ENCODE measurements around the gene HSBP1L1. TPM values are rescaled to one million over a fixed set of nuclear protein-coding genes. Genes with fewer than 3 reads are reported as not detected.

HSBP1L1 gene
- total and polyA plus RNA-seq, 2 experiments from 2014 or later = 1.8 to 3.7 TPM

- H3K9me3 Mint-ChIP-seq = peaks cover 9% of the 10 kb centered on the region
- Histone ChIP-seq H3K4me3 (no peak overlapping the region), H3K79me2 (replicated peaks; ENCODE audit: insufficient read depth) (no peaks in the 10 kb centered on the region), H3K4me2 (no peak overlapping the region), H3K4me1 (ENCODE audit: insufficient read depth) (no peaks in the 10 kb centered on the region), H2AFZ (no peak overlapping the region), H3F3A (replicated peaks; ENCODE audit: low read depth) (no peaks in the 10 kb centered on the region), H3K27me3 (ENCODE audit: insufficient read depth) (no peaks in the 10 kb centered on the region), H4K20me1 (replicated peaks; ENCODE audit: insufficient read depth) (no peaks in the 10 kb centered on the region), H3K9me2 (ENCODE audit: insufficient read depth) (no peaks in the 10 kb centered on the region), H3K27ac (ENCODE audit: low read depth) (no peak overlapping the region), H3K36me3 (ENCODE audit: insufficient read depth) (no peaks in the 10 kb centered on the region)
- no peak overlapping the region for H3K4me3 Mint-ChIP-seq
- H3K27ac Mint-ChIP-seq = no peak overlapping the region
- peaks cover 10% of the 10 kb centered on the region for H3K4me1 Mint-ChIP-seq
- DNase-seq (ENCODE audit: low spot score) = no peak
- no peak for TF ChIP-seq NANOG (IDR thresholded peaks at IDR 0.05; ENCODE audit: borderline replicate concordance)
- TF ChIP-seq POLR2AphosphoS5 (IDR thresholded peaks at IDR 0.05; ENCODE audit: low read depth) = no peak
- no peak for TF ChIP-seq EZH2 (IDR thresholded peaks at IDR 0.05; ENCODE audit: low read depth, unreplicated experiment)
- no peak for TF ChIP-seq ETS1 (IDR thresholded peaks at IDR 0.05)
- TF ChIP-seq ZNF114 (CRISPR knock-in tag; IDR thresholded peaks at IDR 0.05) = no peak
- TF ChIP-seq ZNF331 (CRISPR knock-in tag; IDR thresholded peaks at IDR 0.05; ENCODE audit: low read depth) = no peak
- TF ChIP-seq CREB1 (CRISPR knock-in tag; IDR thresholded peaks at IDR 0.05; ENCODE audit: low read depth) = no peak
- no peak for TF ChIP-seq ZNF462 (CRISPR knock-in tag; IDR thresholded peaks at IDR 0.05)
- TF ChIP-seq EZH2phosphoT487 (IDR thresholded peaks at IDR 0.05; ENCODE audit: unreplicated experiment) = no peak
- TF ChIP-seq CTCF (conservative IDR thresholded peaks at IDR 0.05; ENCODE audit: low read depth in 2 of 2) = no peak
- TF ChIP-seq REST (IDR thresholded peaks at IDR 0.05; ENCODE audit: unreplicated experiment) = no peak
- TF ChIP-seq JUNB (IDR thresholded peaks at IDR 0.05; ENCODE audit: unreplicated experiment) = no peak
- no peak for TF ChIP-seq STAT1 (IDR thresholded peaks at IDR 0.05; ENCODE audit: unreplicated experiment)
- H3K27me3 Mint-ChIP-seq (ENCODE audit: insufficient read depth, low read depth, poor library complexity) = peaks cover 16% of the 10 kb centered on the region
- no peak for ATAC-seq
- peaks cover 4% of the 10 kb centered on the region for H3K36me3 Mint-ChIP-seq (ENCODE audit: low read depth)
Measured at GRCh38 chr18:79917169-79917852, 47.1 kb upstream of the HSBP1L1 start.

Data from GM23338 (cell line).